Measurements from ENCODE around the gene KL.

The KL gene

GRCh38 chr13:32988608-32989289 is 27.5 kb upstream of the KL start:
- intact Hi-C loops (cut with micrococcal nuclease): no loop called here
- no peak overlapping the region for H3K4me3 Mint-ChIP-seq
- H3K9me3 Mint-ChIP-seq: no peaks in the 10 kb centered on the region
- no peaks in the 10 kb centered on the region for H3K36me3 Mint-ChIP-seq (ENCODE audit: low read depth)
- peaks cover 11% of the 10 kb centered on the region for H3K4me1 Mint-ChIP-seq (ENCODE audit: low read depth)
- no peak overlapping the region for H3K27ac Mint-ChIP-seq
- no peaks in the 10 kb centered on the region for H3K27me3 Mint-ChIP-seq

DNA sequence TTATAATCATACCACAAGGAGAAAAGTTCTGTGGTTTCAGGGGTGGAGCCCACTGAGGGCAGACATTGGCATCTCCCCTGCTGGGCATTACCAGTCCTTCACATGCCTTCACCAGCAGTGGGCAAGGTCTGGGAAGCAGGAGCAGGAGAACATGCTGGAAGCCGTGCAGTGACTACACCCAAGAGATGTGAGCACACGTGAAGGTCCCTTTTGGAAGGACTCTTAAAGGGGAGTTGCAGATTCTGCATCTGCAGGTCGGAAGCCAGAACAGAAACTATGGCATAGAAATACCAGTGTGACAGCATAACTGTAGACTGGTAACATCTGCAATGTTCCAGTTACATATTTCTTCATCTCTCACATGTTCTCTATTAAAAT is 26.9 kb upstream of the KL start:
- Mint-ChIP-seq H3K27me3 (no peaks in the 10 kb centered on the region), H3K27ac (no peak overlapping the region), H3K4me1 (ENCODE audit: low read depth) (peaks cover 11% of the 10 kb centered on the region), H3K4me3 (no peak overlapping the region), H3K9me3 (no peaks in the 10 kb centered on the region), H3K36me3 (ENCODE audit: low read depth) (no peaks in the 10 kb centered on the region)
- intact Hi-C loops (cut with micrococcal nuclease): no loop called here

- Mint-ChIP-seq H3K36me3 (ENCODE audit: low read depth) (no peaks in the 10 kb centered on the region), H3K4me3 (no peak overlapping the region), H3K27me3 (no peaks in the 10 kb centered on the region), H3K27ac (no peak overlapping the region), H3K9me3 (no peaks in the 10 kb centered on the region), H3K4me1 (ENCODE audit: low read depth) (peaks cover 11% of the 10 kb centered on the region)
- intact Hi-C loops (cut with micrococcal nuclease): no loop called here
These were observed 26.3 kb upstream of the KL start for GRCh38 chr13:32989942-32990341.

- Mint-ChIP-seq H3K27me3 (no peaks in the 10 kb centered on the region), H3K36me3 (ENCODE audit: low read depth) (no peaks in the 10 kb centered on the region), H3K9me3 (no peaks in the 10 kb centered on the region), H3K27ac (no peak overlapping the region), H3K4me3 (no peak overlapping the region), H3K4me1 (ENCODE audit: low read depth) (peaks cover 11% of the 10 kb centered on the region)
- intact Hi-C loops (cut with micrococcal nuclease): no loop called here
These were observed 23.1 kb upstream of the KL start for GRCh38 chr13:32993145-32993544.

GRCh38 chr13:32997399-32997798 is 18.8 kb upstream of the KL start:
- Mint-ChIP-seq H3K4me1 (ENCODE audit: low read depth) (no peaks in the 10 kb centered on the region), H3K4me3 (no peak overlapping the region), H3K27ac (no peak overlapping the region), H3K9me3 (no peaks in the 10 kb centered on the region), H3K36me3 (ENCODE audit: low read depth) (no peaks in the 10 kb centered on the region), H3K27me3 (no peaks in the 10 kb centered on the region)
- intact Hi-C loops (cut with micrococcal nuclease): no loop called here

DNA sequence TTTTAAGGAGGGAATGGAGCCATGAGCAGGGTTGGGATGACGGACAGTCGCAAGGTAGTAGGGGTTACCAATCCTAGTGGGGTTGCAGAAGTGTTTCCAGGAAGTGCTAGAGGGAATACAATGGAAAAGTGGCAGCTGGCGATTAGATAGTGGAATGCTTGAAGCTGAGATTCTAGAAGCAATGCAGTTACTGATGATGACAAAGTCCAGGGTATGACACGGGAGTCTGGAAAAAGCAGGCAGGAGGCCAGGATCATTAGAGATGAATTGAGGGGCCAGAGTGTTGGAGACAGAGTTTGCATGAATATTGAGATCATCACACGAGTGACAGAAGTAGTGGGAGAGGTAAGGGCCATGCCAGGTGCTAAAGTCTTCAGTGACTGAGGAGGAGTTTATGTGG is 17.3 kb upstream of the KL start:
- Mint-ChIP-seq H3K27me3 (no peaks in the 10 kb centered on the region), H3K4me3 (no peak overlapping the region), H3K9me3 (no peaks in the 10 kb centered on the region), H3K4me1 (ENCODE audit: low read depth) (peaks cover 6% of the 10 kb centered on the region), H3K27ac (no peak overlapping the region), H3K36me3 (ENCODE audit: low read depth) (no peaks in the 10 kb centered on the region)
- intact Hi-C loops (cut with micrococcal nuclease): no loop called here

DNA sequence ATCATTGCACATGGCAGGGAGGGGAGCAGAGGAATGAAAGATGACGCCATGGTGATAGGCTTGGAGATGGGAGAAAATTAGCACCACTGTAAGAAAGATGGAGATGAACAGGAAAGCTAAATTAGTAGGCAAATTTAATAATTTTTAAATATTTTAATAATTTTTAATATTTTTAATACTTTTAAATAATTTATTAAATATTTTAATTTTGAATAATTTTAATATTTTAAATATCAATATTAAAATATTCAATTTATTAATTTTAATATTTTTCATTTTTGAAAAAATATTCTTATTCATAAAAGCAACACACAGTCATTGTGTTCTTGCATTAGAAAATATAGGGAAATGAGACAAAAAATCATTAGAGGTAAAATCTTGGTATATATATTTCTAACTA is 15.9 kb upstream of the KL start:
- Mint-ChIP-seq H3K36me3 (ENCODE audit: low read depth) (no peaks in the 10 kb centered on the region), H3K4me3 (no peak overlapping the region), H3K4me1 (ENCODE audit: low read depth) (peaks cover 12% of the 10 kb centered on the region), H3K9me3 (no peaks in the 10 kb centered on the region), H3K27ac (no peak overlapping the region), H3K27me3 (no peaks in the 10 kb centered on the region)
- intact Hi-C loops (cut with micrococcal nuclease): no loop called here

DNA sequence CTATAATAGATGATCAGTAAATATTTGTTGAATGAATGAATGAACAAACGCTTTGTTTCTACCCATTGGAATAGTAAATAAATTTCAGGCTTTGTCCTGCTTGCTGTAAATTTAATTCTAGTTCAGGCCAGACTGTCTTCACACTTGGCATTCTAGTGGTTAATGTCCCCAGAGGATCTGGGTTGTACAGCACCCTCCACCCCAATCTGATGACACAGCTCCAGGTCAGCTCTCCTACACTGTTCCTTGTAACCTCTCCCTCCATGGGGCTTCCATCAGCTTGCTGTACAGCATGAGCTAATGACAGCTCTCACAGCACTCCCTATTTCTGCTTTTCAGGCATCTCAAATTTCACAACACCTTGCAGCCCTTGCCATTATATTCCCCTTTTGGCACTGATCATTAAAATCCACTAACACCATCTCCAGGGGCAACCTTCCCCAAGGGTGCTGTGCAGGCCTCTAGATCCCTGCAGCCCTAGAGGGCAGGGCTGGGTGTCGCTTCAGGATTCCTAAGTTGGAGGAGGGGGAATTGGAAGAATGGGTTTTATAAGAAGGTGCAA is 12.7 kb upstream of the KL start:
- peaks cover 5% of the 10 kb centered on the region for H3K36me3 Mint-ChIP-seq (ENCODE audit: low read depth)
- H3K9me3 Mint-ChIP-seq: peaks cover 14% of the 10 kb centered on the region
- intact Hi-C loops (cut with micrococcal nuclease): no loop called here
- peaks cover 12% of the 10 kb centered on the region for H3K4me1 Mint-ChIP-seq (ENCODE audit: low read depth)
- no peak overlapping the region for H3K4me3 Mint-ChIP-seq
- H3K27ac Mint-ChIP-seq: peak overlapping the region; percentile 14
- no peaks in the 10 kb centered on the region for H3K27me3 Mint-ChIP-seq

- intact Hi-C loops (cut with micrococcal nuclease): no loop called here
- H3K9me3 Mint-ChIP-seq: peaks cover 24% of the 10 kb centered on the region
- peaks cover 5% of the 10 kb centered on the region for H3K36me3 Mint-ChIP-seq (ENCODE audit: low read depth)
- no peak overlapping the region for H3K27ac Mint-ChIP-seq
- H3K4me3 Mint-ChIP-seq: no peak overlapping the region
- H3K27me3 Mint-ChIP-seq: peaks cover 2% of the 10 kb centered on the region
- H3K4me1 Mint-ChIP-seq (ENCODE audit: low read depth): peaks cover 12% of the 10 kb centered on the region
These were observed 11.7 kb upstream of the KL start for GRCh38 chr13:33004511-33004910.

DNA sequence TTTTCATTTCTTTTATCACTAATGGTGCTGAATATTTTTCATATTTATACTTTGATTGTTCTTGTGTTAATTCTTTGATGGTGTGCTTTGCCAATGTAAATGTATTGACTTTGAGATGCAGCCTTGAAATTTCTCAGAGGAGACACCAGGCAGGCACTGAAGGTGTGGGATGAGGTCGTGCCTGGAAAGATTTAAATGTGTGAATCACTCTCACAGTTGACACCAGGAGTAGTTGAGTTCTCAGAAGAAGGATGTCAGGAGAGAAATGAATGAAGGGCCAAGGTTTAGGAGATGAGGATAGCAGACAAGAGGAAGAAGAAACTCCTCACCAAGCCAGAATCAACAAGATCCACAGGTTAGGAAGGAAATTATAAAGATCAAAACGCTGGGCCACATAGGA is 10.1 kb upstream of the KL start:
- Mint-ChIP-seq H3K27me3 (peaks cover 5% of the 10 kb centered on the region), H3K4me3 (no peak overlapping the region), H3K27ac (no peak overlapping the region), H3K4me1 (ENCODE audit: low read depth) (peaks cover 12% of the 10 kb centered on the region), H3K36me3 (ENCODE audit: low read depth) (peaks cover 5% of the 10 kb centered on the region), H3K9me3 (peaks cover 39% of the 10 kb centered on the region)
- intact Hi-C loops (cut with micrococcal nuclease): no loop called here

DNA sequence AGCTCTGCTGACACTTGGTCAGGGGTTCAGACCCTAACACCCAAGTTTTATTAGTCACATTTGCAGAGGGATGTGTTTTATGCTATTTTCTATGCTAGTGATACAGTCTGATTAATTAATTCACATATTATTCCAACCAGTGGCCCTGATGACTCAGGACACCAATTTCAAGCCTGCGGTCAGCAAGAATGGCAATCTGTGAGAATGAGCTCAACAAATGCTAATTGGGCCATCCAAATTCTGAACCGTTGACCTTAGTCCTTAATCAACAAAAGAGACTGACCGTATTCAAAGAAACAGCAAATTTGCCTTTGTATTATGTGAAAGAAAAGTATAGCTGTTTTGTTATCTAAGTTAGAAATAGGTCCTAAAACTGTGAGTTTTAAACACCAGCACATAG is 9.6 kb upstream of the KL start:
- intact Hi-C loops (cut with micrococcal nuclease): no loop called here
- peaks cover 5% of the 10 kb centered on the region for H3K36me3 Mint-ChIP-seq (ENCODE audit: low read depth)
- H3K4me1 Mint-ChIP-seq (ENCODE audit: low read depth): peaks cover 12% of the 10 kb centered on the region
- peaks cover 40% of the 10 kb centered on the region for H3K9me3 Mint-ChIP-seq
- H3K4me3 Mint-ChIP-seq: no peak overlapping the region
- H3K27ac Mint-ChIP-seq: no peak overlapping the region
- H3K27me3 Mint-ChIP-seq: peaks cover 8% of the 10 kb centered on the region

DNA sequence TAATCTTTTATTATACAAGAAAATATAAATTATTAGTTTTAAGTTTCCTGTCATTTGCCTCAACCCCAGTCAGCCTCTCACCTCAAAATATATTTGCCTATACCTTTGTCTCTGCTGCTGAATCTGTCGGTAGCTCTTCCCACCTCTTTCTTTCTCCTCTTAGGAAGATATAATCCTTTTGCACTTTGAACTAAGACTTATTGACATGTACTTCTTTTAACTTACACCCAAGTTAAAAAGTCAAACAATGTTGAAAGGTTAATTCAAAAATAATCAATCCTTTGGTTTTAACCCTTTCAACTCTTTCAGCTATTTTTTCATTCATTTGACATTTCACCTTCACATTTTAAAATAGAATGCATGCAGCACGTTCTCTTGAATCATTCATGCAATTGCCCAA is 9.0 kb upstream of the KL start:
- peaks cover 12% of the 10 kb centered on the region for H3K4me1 Mint-ChIP-seq (ENCODE audit: low read depth)
- H3K9me3 Mint-ChIP-seq: peaks cover 40% of the 10 kb centered on the region
- intact Hi-C loops (cut with micrococcal nuclease): no loop called here
- H3K27me3 Mint-ChIP-seq: peaks cover 10% of the 10 kb centered on the region
- H3K4me3 Mint-ChIP-seq: no peak overlapping the region
- H3K36me3 Mint-ChIP-seq (ENCODE audit: low read depth): peaks cover 5% of the 10 kb centered on the region
- no peak overlapping the region for H3K27ac Mint-ChIP-seq

- H3K36me3 Mint-ChIP-seq (ENCODE audit: low read depth): peaks cover 5% of the 10 kb centered on the region
- H3K9me3 Mint-ChIP-seq: peaks cover 40% of the 10 kb centered on the region
- H3K4me3 Mint-ChIP-seq: no peak overlapping the region
- peaks cover 14% of the 10 kb centered on the region for H3K27me3 Mint-ChIP-seq
- peaks cover 12% of the 10 kb centered on the region for H3K4me1 Mint-ChIP-seq (ENCODE audit: low read depth)
- H3K27ac Mint-ChIP-seq: no peak overlapping the region
- intact Hi-C loops (cut with micrococcal nuclease): no loop called here
These were observed 8.3 kb upstream of the KL start for GRCh38 chr13:33007950-33008349.

DNA sequence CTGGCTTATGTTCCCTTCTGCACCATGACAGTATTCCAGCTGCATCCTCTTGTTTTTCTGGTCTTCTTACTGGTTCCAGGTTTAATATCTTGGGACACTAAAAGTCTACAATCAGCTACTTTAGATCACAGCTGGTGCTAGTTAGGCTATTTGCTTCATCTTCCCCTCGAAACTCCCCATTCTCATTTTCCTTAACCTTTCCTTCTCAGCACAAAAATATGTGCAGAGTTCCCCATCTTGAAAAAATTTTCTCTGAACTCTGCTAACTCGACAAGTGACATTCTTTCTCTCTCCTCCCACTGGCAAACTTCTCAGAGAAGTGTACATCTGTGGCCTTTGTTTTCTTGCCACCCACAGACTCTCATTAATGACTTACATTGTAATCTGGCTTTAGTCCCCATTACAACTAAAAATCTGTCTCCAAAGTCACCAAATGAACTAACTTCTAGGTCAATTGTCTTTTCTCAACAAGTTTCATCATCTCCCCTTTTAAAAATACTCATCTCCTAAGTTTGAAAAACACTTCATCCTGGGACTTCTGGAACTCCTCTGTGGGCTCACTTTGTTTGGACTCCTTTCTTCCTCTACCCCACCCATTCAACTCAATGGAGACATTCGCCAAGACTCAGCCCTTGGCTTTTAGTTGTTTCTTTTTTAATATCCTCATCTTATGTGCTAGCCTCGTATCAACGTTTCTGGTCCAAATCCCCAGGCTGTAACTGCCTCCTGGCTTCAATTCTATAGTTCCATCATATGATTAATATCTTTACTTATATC is 7.1 kb upstream of the KL start:
- H3K27me3 Mint-ChIP-seq: peaks cover 26% of the 10 kb centered on the region
- intact Hi-C loops (cut with micrococcal nuclease): no loop called here
- peaks cover 40% of the 10 kb centered on the region for H3K9me3 Mint-ChIP-seq
- peaks cover 5% of the 10 kb centered on the region for H3K36me3 Mint-ChIP-seq (ENCODE audit: low read depth)
- peaks cover 5% of the 10 kb centered on the region for H3K4me1 Mint-ChIP-seq (ENCODE audit: low read depth)
- H3K27ac Mint-ChIP-seq: no peak overlapping the region
- H3K4me3 Mint-ChIP-seq: no peak overlapping the region

Measured in dendritic cell treated with granulocyte-macrophage colony-stimulating factor and Interleukin-4, amounts not matched to agents 40 ng/mL and 50 ng/mL, for 4 days (primary cell).